Islet of Langerhans (tissue), 1 donor: ENCODE results near the gene CTCF.

Experiments
- FAIRE-seq: peaks from one replicate; lab custom pipeline; 2011; peaks lifted over from hg19 to GRCh38; lab: Jason Lieb, UNC

CTCF gene

DNA sequence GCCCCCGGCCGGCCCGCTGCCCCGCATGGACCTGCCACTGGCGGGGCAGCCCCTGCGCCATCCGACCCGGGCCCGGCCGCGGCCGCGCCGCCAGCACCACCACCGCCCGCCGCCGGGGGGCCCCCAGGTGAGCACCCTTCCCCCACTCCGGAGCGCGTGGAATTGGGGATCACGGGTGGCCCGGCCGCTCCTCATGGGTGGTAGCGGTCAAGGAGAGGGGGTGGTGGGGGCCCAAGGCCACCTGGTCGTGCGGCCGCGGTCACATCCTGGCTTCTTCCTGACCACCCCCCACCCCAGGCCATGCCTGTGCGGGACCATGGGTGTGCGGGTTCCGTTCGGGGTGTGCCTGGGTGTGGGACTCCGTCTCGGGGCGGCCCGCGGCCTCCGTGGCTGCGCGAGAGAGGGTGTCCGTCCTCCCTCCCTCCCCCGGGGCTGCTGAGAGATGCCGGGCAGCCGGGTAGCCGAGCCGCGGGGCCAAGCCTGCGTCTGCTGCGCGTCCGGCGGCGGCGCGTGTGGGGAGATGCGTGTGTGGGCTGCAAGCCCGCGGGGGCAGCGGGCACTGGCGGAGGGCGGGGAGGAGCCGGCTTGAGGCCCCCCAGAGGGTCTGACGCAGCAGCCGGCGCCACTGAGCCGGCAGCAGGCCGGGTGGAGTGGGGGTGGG lies 90.9 kb downstream of the CTCF start:
- no peak for FAIRE-seq

DNA sequence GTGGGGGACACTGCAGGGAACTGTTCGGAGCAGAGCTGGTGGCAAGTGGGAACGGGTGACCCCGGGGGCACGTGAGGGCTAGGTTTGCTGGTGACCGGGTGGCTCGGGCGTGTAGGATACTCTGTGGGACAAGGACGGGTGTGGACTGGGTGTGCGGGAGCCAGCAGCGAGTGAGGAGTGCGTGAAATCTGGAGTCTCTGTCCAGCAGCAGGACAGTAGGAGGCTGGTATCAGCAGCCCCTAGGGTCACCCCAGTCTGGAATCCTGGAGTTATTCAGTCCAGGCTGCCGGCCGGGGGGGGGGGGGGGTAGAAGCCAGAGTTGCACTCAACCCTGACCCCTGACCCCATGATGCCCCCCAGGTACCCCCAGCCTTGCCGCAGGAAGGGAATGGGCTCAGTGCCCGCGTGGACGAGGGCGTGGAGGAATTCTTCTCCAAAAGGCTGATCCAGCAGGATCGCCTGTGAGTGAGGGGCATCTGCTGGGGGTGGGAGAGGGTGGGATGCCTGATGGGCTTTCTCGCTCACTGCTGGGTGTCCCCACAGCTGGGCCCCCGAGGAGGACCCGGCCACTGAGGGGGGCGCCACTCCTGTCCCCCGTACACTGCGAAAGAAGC lies 91.6 kb downstream of the CTCF start:
- FAIRE-seq: no peak

DNA sequence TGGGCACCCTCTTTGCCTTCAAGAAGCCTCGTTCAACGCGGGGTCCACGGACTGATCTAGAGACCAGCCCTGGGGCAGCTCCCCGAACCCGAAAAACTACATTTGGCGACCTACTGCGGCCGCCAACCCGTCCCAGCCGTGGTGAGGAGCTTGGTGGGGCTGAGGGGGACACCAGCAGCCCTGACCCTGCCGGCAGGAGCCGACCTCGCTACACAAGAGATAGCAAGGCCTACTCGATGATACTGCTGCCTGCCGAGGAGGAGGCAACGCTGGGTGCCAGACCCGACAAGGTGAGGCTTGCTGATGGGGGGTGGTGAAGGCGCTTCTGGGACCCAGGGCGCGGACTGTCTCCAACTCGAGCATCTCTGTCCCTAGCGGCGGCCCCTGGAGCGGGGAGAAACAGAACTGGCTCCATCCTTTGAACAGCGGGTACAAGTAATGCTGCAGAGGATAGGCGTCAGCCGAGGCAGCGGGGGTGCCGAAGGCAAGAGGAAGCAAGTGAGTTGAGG lies 92.1 kb downstream of the CTCF start:
- FAIRE-seq: no peak

DNA sequence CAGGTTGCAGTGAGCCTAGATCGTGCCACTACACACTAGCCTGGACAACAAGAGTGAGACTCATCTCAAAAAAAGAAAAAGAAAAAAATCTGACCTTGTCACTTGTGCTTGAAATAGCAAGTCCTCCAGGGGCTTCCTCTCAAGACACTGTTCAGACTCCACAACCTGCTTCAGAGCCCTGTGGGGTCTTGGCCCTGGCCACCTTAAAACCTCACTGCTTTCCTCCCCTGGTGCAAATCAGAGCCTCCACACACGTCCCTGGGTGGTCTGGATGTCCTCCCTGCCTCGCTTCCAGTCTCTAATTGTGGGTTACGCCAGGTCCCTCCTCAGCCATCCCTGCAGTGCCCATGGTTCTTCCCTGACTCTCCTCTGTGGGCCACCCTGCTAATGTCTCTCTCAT lies 93.0 kb downstream of the CTCF start:
- no peak for FAIRE-seq

DNA sequence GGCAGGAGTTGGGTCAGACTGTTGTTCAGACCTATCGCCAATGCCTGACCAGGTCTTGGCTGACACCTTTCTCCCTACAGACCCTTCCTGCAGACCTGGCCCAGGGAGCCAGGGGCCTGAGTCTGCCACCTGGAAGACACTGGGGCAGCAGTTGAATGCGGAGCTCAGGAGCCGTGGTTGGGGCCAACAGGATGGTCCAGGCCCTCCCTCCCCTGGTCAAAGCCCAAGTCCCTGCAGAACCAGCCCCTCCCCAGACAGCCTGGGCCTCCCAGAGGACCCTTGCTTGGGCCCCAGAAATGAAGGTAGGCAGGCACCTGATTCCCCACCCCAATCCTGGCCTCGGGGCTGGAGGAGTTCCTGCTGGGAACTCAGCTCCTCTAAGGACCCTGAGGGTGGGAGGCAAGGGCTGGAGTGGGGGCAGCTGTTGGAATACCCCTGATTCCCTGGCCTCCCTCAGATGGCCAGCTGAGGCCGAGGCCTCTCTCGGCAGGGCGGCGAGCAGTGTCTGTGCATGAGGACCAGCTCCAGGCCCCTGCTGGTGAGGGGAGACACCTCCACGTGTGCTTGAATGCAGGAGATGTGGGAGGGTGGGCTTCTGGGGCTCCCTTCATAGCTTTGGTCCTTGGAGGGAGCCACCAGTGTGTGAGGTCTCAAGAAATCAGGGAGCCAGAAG lies 94.2 kb downstream of the CTCF start:
- no peak for FAIRE-seq

DNA sequence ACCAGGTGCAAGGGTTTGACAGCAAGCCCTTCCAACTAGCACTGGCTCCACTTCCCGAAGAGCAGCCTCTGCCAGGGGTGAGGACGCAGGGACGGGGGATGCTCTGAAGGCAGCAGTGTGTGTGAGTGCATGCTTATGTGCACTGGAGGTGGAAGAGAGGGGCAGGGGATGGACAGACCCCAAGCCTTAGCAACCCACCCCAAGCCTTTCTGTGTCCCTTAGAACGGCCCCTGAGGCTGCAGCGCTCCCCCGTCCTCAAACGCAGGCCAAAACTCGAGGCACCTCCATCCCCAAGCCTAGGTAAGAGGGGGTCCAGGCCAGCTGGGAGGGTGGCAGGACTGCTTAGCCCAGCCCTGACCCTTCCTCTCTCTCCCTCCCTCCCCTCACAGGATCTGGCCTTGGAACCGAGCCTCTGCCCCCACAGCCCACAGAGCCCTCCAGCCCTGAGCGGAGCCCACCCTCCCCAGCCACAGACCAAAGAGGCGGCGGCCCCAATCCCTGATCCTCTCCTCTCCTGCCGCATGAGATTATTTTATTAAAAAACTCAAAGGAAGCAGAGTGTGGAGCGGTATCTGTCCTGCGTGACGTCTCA lies 94.8 kb downstream of the CTCF start:
- no peak for FAIRE-seq

DNA sequence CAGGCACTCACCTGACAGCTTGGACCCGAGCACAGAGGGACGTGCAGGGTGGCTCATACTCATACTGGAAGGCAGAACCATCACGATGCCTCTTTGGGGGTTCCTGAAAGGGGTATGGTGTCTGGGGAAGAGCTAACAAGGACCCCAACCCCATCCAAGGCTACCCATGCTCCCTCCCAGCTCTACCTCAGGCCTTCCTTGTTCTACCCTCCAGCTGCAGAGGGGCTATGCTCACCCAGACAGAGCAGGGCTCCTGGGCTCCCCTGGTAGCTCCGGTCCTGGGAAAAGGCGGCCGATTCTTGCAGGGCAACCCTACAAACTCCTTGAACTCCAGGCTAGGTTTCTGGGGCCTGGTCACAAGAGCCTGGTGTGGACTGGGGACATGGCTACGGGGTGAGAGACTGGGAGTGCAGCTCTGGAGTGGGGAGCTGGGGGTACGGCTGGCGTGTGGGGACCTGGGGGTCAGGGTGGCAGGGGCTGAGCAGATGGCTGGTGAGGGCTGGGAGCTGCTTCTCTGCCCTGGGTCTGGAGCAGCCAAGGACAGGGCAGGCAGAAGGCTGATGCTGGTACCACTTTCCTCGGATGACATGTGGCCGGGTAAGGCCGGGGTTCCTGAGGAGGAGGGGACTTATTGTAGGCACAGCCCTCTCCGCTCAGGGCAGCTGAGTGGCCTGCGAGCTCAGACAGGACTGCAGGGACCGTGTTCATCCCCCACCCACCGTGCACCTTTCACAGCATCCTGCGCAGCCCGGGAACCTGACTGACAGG lies 95.6 kb downstream of the CTCF start:
- FAIRE-seq: no peak

DNA sequence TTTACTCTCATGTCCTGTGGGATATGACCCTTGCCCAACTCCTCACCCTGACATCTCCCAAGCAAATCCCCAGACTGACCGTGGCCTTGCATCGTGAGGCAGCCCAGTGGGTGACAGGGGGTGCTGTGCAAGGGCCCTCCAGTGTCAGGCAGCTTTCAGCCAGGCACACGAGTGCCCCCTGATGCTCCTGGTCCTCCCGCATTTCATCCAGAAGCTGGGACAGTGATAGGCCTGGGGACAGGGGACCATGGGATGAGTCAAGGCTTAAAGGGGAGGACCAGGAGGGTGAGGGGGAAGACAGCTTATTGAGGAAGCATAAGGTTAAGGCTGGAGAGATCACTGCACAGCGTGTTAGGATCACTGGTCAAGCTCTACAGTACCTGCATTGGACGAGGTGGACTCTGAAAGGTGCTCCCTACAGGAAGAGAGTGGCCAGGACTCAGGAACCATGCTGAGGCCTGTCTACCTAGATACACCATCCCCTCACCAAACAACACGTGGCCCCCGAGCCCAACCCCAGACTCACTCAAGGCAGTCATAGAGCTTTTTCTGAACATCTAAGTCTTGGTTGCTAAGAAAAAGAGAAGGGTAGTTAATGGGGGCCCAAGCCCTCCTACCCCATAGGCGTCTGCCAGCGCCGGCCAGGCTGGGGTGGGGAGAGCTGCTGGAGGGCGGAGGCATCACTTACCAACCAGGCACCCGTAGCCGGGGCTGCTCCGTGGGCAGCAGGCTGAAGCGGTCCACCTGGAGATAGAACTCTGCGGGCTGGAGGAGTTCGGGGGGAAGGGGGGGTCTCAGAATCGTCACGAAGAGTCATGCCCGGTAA lies 96.7 kb downstream of the CTCF start:
- FAIRE-seq: no peak

DNA sequence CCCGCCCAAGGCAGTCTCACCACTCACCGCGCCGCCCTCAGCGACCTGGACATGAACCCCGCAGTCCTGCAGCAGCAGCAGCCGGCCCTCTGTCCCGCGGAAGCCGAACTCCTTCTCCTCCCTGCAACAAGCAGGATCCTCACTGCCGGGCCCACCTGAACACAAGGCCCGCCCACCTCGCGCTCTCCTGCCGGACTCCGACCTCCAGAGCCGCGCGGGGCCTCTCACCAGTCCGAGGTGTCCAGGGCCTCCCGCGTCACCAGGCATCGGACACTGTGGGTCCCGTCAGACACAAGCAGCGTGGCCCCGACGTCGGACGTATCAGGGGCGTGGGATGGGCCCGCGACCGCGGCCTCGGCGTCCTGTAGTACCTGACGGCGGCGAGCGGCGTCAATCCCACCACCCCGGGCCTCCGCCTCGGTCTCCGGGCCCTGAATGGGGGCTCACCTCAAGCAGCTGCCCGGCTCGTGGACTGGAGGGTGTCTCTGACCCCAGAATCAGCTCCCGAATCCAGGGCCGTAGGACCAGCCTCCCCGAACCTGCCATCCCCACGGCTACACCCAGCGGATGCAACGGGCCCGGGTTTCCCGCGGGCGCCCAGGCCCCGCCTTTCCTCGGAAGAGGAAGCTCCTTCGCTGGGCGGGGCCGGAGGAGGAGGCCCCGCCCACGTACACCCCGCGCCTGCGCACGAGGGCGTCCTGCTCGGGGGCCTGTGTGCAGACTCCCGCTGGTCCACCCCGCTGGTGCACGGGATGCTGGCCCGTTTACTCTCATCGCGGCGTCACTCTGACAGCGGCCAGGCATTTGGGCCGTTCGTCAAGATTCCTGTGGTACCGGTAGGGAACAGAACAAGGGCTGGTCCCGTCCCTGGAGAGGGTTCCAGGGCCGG lies 97.6 kb downstream of the CTCF start, which contains the start of gene ACD:
TSS of gene ACD (minus strand) at position 586 of the 889 bp plus-strand sequence. CDS start at position 546, 40 bp downstream.
- no peak for FAIRE-seq

DNA sequence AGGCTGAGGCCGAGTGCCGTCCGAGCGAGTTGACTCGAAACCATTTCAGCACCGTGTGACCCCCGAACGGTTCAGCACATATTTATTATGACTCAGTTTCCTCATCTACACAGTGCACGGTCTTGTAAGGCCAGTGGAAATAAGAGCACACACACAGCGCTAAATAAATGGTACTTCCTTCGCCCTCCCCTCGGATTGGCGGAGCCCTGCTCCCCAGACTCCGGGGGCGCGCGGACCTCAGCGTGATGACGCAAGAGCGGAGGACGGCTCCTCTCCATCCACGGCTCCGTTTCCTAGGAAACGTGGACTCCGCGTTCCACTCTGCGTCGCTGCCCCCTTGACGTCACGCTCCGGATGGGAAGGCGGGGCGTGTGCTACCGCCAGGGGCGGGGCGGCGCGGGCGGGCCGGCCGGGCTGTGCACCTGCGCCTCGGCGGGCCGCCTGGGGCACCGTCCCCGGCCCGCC lies 98.3 kb downstream of the CTCF start, which contains the start of gene PARD6A:
TSS of gene PARD6A (plus strand) at position 397 of the 465 bp plus-strand sequence. CDS start 79 bp downstream, outside the sequence.
- FAIRE-seq: peak; percentile 86

DNA sequence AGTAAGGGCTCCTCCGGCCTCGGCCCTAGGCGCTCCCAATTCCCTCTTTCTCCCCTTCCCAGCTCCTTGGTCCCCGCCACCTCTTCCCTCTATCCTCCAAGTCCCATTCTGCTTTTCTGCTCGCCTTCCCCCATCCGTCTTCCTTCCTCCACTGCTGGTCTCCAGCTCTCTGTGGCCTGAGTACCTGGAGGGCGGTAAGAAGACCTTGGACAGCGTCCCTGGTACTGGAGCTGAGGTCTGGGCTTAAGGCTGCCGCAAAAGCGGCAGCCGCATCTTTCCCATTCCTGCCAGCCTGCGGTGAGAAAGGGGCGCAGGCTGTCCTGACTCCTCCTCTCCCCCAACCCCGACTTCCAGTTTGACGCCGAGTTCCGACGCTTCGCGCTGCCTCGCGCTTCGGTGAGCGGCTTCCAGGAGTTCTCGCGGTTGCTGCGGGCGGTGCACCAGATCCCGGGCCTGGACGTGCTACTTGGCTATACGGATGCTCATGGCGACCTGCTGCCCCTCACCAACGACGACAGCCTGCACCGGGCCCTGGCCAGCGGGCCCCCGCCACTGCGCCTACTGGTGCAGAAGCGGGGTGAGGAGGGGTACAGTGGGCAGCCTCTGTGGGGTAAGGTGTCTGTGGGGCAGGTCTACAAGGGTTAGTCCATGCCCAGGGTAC lies 98.9 kb downstream of the CTCF start:
- no peak for FAIRE-seq

DNA sequence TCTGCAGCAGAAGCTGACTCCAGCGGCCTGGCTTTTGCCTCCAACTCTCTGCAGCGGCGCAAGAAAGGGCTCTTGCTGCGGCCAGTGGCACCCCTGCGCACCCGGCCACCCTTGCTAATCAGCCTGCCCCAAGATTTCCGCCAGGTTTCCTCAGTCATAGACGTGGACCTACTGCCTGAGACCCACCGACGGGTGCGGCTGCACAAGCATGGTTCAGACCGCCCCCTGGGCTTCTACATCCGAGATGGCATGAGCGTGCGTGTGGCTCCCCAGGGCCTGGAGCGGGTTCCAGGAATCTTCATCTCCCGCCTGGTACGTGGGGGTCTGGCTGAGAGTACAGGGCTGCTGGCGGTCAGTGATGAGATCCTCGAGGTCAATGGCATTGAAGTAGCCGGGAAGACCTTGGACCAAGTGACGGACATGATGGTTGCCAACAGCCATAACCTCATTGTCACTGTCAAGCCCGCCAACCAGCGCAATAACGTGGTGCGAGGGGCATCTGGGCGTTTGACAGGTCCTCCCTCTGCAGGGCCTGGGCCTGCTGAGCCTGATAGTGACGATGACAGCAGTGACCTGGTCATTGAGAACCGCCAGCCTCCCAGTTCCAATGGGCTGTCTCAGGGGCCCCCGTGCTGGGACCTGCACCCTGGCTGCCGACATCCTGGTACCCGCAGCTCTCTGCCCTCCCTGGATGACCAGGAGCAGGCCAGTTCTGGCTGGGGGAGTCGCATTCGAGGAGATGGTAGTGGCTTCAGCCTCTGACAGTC lies 99.7 kb downstream of the CTCF start:
- no peak for FAIRE-seq

DNA sequence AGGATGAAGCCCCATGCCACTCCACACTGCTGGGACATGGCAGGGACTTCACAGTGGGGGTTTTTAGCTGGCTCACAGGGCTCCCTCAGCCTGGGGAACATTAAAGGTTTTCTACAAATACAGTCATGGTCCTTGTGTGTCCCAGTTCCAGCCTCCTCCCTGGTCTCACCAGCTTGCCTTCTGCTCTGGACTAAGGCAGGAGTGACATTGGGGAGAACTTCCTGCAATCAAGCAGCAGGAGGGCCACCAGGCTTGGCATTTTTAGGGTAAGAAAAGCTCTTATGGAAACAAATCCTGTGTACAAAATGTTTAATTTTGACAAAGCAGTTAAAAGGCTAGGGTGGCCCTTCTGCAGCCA lies 100.3 kb downstream of the CTCF start:
- FAIRE-seq: no peak

DNA sequence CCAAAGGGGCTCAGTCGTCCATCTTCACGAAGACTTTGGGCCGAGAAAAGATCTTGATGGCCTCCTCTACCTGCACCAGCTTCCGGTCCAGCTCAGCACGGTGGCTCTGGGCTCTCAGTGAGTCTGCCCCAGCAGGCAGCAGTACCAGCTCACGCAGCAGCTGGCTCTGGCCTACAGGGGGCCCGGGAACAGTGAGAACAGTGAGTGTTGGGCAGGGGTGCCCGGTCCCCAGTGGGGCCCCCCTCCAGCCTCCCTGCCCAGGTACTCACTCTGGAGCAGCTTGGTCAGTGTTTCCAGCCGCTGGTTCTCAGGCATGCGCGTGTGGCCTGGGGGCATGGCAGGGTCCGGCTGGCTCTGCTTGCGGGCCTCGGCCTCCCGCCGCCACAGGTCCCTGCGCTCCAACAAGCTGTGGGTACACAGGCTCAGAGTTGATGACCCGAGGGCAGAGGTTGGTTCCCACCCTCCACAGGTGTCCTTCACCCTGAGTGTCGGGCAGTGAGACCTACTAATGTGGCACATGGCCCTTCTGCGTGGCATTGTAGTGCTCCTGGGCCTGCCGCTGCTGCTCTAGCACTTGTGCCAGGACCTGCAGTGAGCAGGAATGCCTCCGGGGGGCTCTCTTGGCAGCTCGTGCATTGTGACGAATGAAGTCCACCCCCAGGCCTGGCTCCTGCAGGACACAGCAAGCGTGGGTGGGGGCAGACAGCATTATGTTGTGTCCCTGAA lies 101.0 kb downstream of the CTCF start:
- FAIRE-seq: no peak

DNA sequence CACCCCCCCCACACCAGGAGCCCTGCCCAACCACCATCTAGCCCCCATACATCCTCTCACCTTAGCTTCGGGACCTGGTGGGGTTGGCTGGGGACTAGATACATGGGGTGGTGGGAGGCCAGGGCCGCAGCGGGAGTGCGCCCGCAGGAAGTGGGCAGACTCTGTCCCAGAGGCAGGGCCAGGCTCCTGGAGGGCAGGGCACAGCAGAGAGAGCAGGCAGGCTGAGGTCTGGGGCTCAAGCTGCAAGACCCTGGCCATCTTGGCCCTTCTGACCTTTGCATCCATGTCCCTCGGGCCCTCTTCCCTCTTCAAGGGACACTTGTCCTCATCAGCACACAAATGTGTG lies 101.5 kb downstream of the CTCF start:
- FAIRE-seq: no peak

DNA sequence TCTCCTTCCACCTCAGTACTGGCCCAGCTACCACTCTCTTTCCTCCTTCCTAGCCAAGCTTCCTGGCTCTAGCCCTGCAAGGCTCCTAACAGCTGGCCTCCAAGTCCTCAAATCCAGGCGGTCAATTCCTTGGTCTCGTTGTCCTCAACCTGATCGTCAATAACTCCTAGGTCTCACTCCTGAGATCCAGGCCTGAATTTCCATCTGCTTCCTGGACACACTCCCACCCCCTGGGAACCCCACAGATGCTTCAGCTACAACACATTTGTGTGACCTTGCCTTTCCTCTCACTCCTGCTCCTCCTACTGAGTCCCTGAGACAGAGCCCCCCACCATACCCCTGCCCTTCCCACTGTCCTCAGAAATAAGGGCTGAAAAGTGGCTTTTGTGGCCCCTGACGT lies 101.9 kb downstream of the CTCF start:
- no peak for FAIRE-seq

DNA sequence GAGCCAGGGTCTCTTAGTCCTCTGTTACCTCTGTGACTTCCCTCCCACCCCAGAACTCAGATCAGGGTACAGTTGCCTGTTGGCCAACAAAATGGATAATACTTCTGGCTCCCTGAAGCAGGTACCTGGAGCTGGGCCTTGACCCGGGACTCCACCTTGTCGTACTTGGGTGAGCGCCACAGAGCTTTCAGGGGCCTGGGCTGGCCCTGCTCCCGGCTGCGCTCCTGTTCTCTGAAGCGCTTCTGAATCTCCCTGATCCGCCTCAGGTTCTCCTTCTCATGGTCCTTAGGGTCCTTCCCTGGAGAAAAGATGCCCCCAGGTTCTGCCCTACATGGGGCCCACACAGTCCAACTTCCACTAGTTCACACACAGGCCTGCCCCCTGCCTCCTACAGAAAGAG lies 102.5 kb downstream of the CTCF start:
- FAIRE-seq: no peak

DNA sequence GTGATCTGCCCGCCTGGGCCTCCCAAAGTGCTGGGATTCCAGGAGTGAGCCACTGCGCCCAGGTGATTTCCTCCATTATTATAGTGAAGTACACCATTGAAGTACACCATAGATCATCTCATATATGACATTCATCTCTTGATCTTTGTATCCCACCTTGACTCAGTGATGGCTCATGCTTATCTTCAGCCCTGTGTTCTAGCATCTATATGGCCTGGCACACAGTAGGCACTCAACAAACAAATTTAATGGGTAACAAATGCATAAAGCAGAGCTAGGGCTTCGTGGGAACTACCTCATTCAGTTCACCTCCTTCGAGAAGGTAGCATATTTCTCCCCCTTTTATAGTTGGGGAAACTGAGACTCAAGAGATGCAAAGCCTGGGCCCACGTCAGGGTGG lies 103.3 kb downstream of the CTCF start:
- no peak for FAIRE-seq
